ENCODE results near the gene CDH24.

DNA sequence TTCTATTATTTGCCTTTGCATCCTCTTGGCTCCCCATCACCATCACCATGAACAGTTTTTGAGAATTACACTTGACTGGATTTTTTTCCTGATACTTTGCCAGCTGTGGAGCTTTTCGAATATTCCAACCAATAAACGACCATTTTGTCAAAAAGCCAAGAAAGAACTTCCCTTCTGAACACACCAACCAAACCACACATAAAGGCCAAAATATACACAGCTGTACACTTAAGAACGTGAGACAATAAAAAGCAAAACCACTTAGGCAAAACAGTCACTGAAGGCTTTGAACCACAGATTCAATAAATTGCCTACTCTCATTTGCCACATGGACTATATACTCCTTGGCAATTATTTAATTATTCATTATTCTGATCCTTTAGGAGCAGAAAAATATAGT, 48.5 kb downstream of the CDH24 start:
- TF ChIP-seq, protein P1, sequence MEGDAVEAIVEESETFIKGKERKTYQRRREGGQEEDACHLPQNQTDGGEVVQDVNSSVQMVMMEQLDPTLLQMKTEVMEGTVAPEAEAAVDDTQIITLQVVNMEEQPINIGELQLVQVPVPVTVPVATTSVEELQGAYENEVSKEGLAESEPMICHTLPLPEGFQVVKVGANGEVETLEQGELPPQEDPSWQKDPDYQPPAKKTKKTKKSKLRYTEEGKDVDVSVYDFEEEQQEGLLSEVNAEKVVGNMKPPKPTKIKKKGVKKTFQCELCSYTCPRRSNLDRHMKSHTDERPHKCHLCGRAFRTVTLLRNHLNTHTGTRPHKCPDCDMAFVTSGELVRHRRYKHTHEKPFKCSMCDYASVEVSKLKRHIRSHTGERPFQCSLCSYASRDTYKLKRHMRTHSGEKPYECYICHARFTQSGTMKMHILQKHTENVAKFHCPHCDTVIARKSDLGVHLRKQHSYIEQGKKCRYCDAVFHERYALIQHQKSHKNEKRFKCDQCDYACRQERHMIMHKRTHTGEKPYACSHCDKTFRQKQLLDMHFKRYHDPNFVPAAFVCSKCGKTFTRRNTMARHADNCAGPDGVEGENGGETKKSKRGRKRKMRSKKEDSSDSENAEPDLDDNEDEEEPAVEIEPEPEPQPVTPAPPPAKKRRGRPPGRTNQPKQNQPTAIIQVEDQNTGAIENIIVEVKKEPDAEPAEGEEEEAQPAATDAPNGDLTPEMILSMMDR (IDR thresholded peaks at IDR 0.05), result no peak
- TF ChIP-seq EZH2 (IDR thresholded peaks at IDR 0.05; ENCODE audit: borderline replicate concordance, insufficient read depth, low read depth, low read length, poor library complexity, severe bottlenecking), result no peak

All from B cell (primary cell).